Hepatocyte (in vitro differentiated cells): ENCODE data around the gene UBQLN3.

Experiments
- EZH2 ChIP-seq: fragments of 200-600 bp; sonication (generic); IDR thresholded peaks from 2 replicates; pipeline ENCODE4 v1.6.1; 2016; ENCODE audit warnings: antibody characterized with exemption, mild to moderate bottlenecking, borderline replicate concordance
- EZH2phosphoT487 ChIP-seq: fragments of 200-600 bp; sonication (generic); IDR thresholded peaks from one replicate; pipeline ENCODE4 v1.6.1; 2018; ENCODE audit warnings: antibody characterized with exemption, mild to moderate bottlenecking, low read depth, moderate library complexity; ENCODE audit not compliant: unreplicated experiment, severe bottlenecking
- TF ChIP-seq, protein P1 (sequence below): fragments of 200-600 bp; sonication (generic); IDR thresholded peaks from 2 replicates; pipeline ENCODE4 v1.5.1; 2016; ENCODE audit warnings: antibody characterized with exemption, mild to moderate bottlenecking; ENCODE audit not compliant: poor library complexity

DNA sequence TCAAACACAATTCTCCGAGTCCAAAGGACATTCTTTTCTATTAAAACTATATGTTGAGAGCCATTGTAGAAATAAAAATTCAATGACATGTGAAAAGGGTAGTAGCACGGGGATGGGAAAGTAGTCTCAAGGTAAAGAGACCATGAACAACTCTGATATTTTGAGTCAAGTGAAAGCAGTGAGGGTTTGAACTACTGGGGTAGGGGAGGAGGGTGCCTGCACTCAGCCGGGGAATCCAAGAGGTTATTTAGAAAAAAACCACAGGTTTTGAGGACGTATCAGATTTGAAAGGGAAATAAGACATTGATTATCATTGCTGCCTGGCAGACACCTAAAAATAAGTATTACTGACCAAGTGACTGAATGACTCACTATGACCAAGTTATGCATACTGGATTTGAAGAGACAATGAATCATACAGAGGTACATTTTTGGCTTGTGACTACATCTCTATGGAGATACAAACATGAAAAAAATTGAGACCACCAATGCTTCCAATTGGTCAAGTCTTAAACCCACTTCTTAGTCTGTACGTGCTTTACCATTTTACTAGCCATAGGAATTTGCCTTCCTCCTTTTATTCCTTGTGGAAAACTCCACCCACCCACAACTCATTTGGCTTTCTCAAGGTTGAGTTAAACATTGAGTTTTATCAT is 40.8 kb upstream of the UBQLN3 start:
- TF ChIP-seq EZH2 (no peak), EZH2phosphoT487 (no peak)
- TF ChIP-seq, protein P1, sequence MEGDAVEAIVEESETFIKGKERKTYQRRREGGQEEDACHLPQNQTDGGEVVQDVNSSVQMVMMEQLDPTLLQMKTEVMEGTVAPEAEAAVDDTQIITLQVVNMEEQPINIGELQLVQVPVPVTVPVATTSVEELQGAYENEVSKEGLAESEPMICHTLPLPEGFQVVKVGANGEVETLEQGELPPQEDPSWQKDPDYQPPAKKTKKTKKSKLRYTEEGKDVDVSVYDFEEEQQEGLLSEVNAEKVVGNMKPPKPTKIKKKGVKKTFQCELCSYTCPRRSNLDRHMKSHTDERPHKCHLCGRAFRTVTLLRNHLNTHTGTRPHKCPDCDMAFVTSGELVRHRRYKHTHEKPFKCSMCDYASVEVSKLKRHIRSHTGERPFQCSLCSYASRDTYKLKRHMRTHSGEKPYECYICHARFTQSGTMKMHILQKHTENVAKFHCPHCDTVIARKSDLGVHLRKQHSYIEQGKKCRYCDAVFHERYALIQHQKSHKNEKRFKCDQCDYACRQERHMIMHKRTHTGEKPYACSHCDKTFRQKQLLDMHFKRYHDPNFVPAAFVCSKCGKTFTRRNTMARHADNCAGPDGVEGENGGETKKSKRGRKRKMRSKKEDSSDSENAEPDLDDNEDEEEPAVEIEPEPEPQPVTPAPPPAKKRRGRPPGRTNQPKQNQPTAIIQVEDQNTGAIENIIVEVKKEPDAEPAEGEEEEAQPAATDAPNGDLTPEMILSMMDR: no peak
